Measurements from ENCODE around the gene MPHOSPH6.

DNA sequence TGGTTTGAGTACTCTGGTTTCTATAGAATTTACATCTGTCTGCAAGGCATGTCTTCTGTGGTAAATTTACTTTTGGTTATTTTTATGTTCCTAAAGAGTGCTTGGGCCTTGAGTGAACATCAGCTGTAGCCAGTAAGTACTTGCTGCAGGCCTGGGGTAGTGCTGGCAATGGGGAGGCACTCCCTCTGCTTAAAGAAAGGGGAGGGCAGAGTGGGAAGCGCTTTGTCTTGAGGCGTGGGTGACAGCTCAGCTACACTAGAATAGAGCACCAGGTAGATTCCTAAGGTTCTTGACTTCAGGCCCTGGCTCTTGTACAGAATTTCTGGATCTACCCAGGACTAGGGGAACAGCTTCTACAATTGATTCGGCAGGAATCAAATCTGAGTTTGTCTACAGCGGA is 50.6 kb downstream of the MPHOSPH6 start:
- TF ChIP-seq, protein P1, sequence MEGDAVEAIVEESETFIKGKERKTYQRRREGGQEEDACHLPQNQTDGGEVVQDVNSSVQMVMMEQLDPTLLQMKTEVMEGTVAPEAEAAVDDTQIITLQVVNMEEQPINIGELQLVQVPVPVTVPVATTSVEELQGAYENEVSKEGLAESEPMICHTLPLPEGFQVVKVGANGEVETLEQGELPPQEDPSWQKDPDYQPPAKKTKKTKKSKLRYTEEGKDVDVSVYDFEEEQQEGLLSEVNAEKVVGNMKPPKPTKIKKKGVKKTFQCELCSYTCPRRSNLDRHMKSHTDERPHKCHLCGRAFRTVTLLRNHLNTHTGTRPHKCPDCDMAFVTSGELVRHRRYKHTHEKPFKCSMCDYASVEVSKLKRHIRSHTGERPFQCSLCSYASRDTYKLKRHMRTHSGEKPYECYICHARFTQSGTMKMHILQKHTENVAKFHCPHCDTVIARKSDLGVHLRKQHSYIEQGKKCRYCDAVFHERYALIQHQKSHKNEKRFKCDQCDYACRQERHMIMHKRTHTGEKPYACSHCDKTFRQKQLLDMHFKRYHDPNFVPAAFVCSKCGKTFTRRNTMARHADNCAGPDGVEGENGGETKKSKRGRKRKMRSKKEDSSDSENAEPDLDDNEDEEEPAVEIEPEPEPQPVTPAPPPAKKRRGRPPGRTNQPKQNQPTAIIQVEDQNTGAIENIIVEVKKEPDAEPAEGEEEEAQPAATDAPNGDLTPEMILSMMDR (IDR thresholded peaks at IDR 0.05; ENCODE audit: low read length), result no peak
- no peak for TF ChIP-seq EZH2 (optimal IDR thresholded peaks at IDR 0.05; ENCODE audit: low read depth, low read length)

Data from MM.1S (cell line).